Fibroblast of the conjunctiva (primary cell): Measurements from ENCODE around the gene GLB1L3.
A peak's percentile ranks its signal among the peaks of the same experiment; 100 is the strongest.
"Not testable (repeated sequence)": the region's sequence is repeated elsewhere in the genome, so short reads cannot be mapped to it uniquely, and the experiment has no call there.

Experiments used
- DNase-seq: peaks from one replicate; pipeline ENCODE4 v3.0.0-alpha.2; 2010; ENCODE audit warnings: low read depth

GLB1L3 gene

DNA sequence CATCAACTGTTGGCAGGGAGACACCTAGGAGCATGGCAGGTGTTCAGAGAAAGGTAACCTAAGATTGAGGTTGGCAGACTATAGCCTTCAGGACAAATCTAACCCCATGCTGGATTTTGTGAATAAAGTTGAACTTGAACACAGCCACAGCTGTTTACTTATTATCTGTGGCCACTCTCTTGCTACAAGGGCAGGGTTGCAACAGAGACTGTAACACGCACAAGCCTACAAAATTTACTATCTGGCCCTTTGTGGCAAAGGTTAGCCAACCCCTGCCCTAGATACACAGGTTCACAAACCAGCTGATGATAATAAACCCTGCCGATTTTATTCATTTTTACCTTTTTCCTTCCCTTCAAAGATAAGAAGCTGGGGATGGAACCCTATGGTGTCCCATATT is 25.5 kb upstream of the GLB1L3 start:
- no peak for DNase-seq

DNA sequence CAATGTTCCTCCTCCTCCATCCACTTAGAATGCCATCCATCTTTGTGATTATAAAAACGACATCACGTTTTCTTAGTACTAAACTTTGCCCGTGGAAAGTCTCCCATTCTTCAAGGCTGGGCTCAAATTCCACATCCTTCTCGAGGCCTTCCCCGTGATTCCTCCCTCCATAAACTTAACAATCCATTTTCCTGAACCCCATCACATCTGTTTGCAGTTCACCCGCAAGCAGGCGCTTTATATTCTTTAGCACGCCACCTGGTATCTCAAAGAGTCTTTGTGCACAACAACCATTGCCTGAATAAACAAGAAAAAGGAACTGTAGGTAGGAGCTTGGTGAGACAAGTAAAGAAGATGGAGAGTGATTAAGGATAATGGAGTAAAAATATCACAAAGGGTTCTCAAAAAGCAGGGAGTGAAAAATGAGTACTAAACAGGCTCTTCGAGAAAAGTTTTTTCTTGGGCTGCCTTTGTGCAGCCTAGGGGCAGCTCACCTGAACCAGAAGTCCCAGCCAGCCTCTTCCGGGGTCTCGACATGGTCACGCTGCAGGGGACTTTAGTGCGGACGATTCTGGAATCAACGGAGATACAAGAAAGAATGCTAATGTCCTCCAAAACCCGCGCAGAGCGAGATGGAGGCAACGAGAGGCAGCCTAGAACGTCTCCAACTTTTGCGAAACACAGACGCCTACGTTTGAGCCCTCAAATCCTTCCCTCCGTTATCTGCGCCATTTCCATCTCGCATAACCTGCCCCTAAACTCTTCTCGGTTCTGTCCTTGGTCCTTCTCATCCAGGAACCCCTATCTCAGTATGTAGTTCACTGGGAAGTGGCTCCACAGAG is 23.6 kb upstream of the GLB1L3 start:
- no peak for DNase-seq

DNA sequence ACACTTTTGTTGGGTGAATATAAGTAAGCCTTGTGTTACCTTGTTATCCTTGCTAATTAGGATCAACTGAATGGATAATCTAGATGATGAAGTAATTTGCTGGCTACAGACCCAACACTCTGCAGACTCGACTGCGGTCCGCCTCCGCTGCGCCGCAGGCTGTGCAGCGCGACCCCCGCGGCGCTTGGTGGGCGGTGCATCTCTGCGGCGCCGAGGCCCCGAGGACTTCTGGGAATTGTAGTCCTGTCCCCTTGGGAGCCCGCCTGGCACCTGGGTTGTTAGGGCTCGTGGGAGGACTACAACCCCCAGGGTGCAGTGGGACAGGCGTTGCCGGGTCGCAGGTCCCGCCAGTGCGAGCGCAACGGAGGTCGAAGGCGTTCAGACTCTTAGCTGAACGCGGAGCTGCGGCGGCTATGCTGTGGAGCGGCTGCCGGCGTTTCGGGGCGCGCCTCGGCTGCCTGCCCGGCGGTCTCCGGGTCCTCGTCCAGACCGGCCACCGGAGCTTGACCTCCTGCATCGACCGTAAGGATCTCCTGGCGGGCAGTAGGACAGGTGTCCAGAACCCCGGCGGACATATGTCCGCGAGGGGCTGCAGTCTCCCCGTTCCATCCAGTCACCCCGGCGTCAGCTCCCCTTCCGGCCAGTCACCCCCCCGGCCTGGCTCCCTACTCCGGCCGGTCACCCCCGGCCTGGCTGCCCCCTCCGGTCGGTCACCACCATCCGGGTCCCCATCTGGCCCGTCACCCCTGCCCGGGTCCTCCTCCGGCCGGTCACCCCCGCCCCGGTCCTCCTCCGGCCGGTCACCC is 22.8 kb upstream of the GLB1L3 start, which contains the start of the genes ACAD8 and THYN1:
Gene ACAD8 (plus strand): TSS at position 381 of the 806 bp plus-strand sequence. CDS start 33 bp downstream, at position 414.
Gene THYN1 (minus strand): TSS at position 165 of the 806 bp plus-strand sequence. CDS start 470 bp downstream, outside the sequence.
- DNase-seq = peak; percentile 96

DNA sequence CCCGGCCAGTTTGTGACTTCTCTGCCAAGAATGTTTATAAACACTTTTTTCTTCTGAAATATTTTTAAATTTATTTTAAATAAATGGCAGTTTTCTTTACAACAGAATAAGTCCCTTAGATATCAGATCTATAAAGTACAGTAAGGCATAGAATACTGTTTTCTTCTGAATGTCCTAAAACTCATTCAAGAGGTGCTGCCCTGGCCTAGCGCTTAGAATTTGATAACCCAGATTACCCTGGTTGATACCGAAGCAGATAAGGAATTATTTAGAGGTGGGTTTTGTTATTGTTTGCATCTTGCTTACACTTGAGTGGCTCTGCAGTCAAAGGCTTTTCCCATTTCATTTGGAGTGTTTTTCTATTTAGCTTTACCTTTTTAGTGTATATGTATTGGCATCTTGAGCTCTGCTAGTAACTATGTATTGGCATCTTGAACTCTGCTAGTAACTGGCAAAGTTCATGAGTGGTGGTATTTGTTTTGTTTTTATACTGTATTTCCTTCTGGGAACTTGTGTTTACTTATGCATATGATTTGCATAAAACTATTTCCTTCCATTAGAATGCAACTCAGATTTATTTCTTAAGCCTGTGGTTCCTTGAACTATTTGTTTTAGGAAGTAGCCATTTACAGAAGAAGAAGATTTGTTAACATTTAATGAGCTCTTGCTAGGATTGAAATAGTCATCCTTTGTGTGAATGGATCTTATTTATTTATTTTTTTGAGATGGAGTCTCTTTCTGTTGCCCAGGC is 21.6 kb upstream of the GLB1L3 start:
- no peak for DNase-seq

DNA sequence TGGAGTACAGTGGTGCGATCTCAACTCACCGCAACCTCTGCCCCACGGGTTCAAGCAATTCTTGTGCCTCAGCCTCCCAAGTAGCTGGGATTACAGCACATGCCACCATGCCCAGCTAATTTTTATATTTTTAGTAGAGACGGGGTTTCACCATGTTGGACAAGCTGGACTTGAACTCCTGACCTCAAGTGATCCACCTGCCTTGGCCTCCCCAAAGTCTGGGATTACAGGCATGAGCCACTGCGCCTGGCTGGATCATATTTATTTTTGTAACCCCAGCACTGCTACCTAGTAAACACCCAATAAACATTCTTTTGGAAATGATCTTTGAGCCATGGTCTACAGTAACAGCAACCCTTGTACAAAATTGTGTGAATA is 21.0 kb upstream of the GLB1L3 start:
- DNase-seq = not testable (repeated sequence)

DNA sequence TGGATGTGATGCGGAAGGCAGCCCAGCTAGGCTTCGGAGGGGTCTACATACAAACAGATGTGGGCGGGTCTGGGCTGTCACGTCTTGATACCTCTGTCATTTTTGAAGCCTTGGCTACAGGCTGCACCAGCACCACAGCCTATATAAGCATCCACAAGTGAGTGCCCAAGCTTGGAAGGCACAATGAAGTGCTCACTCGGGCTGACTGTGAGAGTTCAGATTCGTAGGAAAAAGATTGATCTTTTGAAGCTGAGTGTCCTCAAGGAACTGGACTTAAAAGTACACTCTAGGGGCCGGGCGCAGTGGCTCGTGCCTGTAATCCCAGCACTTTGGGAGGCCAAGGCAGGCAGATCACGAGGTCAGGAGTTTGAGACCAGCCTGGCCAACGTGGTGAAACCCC is 19.1 kb upstream of the GLB1L3 start:
- DNase-seq = no peak

DNA sequence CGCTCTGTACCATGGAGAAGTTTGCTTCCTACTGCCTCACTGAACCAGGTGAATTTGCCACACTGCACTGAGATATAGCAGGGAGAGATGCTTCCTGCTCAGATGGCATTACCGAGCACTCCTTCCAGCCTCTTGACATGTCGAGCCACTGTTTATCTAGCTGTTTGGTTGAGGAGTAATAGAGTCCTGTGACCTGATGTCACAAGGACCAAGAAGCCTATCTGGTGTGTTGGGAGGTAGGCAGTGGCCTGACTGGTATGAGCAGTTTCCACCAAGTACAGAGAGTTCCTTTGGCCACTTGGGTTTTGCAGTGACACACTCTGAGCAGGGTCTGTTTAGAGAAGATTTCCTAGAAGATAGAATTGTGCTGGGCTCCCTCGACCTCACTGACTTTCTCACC is 17.6 kb upstream of the GLB1L3 start:
- DNase-seq = no peak

DNA sequence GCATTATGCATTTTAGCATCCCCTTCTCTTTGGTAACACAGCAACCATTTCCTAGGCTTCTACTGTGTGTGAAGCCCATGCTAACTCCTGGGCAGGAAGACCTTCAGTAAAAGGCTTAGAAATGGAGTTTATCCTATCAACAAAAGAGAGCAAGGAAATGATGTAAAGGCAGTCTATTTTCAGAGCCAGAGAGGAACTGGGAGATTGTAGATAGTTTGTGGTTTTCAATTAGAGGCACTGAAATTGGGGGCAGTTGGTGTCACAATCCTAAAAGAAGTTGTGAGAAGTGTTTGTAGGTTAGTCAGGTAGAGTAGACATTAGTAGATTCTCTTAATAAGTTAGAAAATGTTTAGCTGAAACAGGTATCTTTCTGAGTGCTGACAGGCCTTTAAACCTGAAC is 15.7 kb upstream of the GLB1L3 start:
- DNase-seq = no peak

DNA sequence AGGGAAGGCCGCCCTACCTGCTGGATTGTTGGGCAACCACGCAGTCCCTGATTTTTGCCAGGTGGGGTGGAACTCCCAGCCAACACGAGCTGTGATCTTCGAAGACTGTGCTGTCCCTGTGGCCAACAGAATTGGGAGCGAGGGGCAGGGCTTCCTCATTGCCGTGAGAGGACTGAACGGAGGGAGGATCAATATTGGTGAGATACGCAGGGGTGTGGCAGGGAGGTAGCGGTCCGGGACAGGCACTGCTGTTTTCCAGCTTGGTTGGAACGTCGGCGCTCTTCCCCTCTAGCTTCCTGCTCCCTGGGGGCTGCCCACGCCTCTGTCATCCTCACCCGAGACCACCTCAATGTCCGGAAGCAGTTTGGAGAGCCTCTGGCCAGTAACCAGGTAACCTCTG is 15.2 kb upstream of the GLB1L3 start:
- no peak for DNase-seq

DNA sequence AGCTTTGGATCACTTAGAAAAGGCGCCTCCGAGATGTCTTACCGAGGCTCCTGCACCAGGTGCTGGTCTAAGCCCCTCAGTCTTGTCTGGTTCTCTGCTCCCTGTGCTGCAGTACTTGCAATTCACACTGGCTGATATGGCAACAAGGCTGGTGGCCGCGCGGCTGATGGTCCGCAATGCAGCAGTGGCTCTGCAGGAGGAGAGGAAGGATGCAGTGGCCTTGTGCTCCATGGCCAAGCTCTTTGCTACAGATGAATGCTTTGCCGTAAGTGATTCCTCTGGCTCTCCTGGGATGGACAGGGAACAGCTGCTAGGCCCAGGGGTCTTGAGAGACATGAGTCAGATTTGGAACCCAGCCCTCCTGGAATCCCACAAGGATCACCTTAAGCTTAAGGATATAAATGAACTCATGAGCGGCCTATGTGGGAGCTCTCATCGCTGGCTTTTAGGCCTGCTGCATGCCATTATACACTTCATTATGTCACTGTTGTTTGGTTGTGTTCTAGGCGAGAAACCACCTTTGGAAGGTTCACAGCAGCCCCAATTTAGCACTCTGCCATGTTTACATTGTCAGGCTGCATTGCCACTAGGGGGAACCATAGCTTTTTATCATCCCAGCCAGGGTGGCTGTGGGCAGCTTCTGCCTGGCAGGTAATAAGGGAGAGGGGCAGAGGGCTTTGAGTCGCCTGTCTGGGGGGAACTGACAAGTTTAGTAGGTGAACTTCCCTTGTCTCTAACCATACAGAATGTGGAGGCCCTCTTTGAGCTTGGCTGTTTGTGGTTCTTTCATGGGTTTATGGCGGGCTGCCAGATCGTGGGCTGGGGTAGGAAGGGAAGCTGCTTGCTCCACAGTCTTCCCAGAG is 14.3 kb upstream of the GLB1L3 start:
- DNase-seq = no peak

DNA sequence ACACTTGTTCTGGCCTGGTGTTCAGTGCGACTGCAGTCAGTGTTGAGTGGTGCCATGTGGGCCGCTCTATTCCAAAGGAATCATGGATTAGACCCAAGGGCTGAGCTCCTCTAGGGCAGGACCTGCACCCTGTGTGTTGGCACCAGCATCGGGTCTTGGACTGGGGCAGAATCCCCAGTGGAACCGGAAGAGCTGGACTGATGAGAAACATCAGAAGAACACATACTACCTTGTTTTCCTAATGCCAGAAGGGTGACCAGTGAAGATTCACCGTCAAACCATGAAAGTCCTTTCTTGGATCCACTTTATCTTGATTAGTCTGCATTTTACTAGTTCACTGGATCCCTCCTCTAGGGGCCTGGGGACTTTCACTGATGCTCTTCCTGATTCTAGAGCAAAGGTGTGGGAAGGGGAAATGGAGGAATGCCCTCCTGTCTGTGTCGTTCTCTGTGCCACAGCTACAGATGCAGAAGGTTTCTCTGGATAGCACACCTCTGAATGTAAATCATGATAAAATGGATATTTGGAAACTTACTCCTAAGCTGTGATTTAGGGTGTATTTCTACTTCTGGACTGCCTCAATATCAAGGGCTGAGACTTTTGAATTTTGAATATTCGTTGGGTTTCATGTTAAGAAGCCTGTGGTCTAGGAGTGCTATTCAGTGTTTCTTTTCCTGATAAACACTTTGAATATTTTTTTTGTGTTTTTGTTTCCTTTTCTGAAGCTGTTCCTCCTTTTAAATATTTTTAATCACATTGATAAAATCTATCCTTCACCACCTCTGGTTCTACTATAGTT is 11.0 kb upstream of the GLB1L3 start:
- no peak for DNase-seq

DNA sequence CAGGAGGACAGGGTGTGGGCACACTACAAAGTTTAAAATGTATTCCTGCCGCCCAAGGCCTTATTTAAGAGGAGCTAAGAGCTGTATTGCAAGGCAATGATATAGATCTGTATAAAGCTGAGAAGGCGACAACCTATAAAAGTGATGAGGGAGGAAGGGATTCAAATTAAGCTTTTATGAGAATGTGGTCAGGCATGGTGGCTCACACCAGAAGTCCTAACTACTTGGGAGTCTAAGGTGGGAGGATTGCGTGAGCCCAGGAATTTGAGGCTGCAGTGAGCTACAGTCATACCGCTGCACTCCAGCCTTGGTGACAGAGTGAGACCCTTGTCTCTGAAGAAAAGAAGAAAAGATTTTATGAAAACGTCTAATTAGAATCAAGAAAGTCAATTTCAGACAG is 9.7 kb upstream of the GLB1L3 start:
- DNase-seq = no peak

DNA sequence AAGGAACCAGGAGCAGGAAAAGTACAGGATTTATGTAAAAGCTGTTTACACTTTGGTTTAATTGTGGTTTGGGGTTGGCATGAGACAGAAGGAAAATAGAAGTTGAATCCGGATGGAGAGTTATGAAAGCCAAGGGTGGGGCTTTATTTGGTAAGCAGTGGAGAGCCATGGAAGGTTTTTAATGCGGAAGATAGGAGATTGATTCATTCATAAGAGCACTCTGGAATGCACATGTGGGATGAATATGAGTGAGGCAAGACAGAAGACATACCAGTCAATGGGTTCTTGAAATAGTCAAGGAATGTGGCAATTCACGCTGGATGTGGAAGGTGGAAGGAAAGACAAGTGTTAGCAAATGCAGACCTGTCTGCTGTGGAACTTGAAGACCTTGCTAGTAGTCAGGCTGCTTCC is 9.3 kb upstream of the GLB1L3 start:
- peak; percentile 37 for DNase-seq

DNA sequence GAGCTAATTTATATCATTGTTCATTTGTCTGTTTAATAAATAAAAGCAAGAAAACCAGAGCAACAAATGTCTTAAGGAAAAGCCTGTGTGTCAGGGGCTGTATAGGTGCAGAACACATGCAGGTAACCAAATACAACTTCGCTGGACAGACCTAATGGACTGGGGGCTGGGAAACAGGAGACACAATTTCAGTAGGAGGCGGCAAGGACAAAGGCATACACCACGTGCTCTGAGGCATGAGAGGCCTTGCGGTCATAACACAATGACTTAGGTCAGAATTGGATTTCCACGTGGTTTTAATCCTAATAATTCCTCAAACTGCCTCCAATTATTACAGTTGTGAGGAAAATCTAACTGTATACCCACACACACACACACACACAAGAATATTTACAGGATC is 8.7 kb upstream of the GLB1L3 start:
- DNase-seq = no peak

DNA sequence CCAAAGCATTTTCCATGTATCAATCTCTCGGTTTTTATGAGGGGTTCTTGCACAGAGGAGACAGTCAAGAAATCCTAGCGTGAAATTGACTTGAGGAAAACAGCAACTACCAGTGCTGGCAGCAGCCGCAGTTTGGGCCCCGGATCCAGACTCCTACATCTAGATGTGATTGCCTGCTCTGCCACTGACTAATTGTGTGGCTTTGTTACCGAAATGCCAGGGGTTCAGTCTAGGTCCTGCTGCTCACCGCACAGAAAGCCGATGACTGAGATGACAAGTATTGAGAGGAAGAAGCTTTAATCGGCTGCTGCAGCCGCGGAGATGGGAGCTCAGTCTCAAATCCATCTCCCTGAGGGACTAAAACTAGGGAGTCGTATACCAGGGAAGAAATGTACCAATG is 8.2 kb upstream of the GLB1L3 start:
- DNase-seq = no peak

DNA sequence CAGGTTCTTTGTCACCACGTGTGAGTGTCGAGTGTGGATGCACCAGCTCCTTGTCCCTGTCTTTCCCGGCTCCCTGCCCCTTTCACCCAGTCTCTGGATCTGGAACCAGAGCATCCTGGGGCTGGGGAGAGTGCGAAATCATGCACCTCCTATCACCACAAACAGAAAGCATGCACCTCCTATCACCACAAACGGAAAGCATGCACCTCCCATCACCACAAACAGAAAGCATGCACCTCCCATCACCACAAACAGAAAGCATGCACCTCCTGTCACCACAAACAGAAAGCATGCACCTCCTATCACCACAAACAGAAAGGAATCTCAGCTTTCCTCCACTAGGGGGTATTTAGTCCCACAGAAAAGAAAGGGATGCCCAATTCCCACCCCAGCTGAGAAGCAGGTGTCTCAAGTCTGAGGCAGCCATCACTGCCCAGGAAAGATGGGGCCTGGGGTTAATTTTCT is 5.9 kb upstream of the GLB1L3 start:
- no peak for DNase-seq

DNA sequence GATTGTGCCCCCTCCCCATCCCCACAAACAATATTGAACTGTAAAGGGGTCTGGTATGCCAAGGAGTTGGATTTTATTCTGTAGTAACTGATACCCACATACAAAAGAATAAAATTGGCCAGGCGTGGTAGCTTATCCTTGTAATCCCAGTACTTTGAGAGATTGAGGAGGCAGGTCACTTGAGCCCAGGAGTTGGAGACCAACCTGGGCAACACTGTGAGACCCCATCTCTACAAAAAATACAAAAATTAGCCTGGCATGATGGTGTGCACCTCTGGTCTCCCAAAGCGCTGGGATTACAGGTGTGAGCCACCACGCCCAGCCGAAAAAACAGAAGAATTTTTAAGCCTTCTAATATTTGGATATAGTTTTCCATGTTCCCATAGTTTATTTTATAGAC is 4.2 kb upstream of the GLB1L3 start:
- no peak for DNase-seq

DNA sequence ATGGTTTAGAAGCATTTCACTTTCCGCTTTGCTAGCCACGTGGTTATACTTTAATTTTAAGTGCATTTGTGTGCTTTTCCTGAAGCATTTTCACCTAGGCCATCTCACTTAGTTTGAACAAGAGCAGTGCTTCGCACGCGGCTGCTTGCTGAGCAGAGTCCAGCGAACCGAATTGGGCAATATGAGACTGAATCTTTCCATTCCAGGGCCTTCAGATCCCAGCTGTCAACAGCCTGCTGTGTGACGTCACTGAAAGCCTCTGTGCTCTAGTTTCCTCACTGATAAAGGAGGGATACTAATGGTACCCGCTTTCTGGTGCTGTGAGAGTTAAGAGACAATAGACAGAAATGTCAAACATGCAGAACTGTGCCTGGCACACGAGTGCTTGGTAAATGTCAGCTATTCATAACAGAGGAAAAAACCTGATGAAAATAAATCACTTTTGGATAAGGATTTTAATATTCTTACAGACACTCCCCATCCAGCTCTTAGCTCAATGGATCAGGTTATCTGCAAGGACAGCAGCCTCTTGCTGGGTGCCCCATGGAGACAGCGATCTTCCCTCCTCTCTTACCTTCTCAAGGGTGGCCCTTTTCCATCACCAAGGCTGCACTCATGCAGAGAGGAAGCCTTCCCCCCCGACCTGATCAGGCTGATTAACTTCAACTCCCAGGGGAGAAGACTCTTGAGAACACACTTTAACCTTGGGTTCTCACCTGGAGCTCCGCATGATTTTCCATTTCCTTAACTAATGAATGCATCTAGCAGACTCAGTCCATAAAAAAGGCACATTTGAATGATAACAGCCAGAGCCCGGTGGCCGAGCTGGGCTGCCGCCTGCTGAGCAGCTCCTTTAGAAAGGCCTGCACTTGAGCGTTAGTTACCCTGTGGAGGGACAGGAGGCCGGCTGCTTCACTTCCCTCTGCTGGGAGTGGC is 3.5 kb upstream of the GLB1L3 start:
- no peak for DNase-seq

DNA sequence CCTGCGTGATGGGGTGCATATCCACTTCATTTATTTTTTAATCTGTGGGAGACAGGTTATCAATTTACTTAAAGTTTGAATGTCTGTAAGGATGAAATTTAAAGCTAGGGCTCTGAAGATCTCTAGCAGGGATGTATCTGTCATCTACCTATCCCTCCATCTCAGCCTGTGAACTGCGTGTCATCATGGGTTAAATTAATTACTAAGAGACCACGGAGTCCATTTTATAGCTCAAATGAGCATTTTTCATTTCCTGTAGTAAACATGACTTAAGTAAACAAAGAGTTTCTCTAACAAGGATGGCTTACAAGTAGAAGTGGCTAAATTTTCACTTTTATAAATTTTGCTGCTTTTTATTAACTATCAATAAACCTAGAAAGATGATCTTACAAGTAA is 2.9 kb upstream of the GLB1L3 start:
- DNase-seq = no peak

DNA sequence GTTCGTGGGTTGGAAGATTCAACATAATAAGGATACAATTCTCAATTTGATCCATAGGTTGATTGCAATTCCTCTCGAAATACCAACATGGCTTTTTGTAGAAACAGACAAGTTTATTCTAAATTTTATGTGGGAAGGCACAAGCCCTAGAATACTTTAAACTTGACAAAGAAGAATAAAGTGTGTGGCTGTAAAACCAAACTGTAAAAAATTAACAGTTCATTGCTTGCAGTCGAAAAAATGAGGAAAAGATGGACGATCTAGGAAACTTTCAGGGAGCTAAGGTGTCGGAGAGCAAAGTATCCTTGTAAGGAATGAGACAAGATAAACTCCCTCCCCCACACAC is 1.0 kb upstream of the GLB1L3 start:
- no peak for DNase-seq
